CD4-positive, alpha-beta T cell treated with Interleukin-6 at 100 ng/mL for 8 hours (primary cell): ENCODE measurements around the gene BRDT.
"Not testable (repeated sequence)": the region's sequence is repeated elsewhere in the genome, so short reads cannot be mapped to it uniquely, and the experiment has no call there.

Experiments used
- DNase-seq: peaks from one replicate; pipeline ENCODE4 v3.0.0-alpha.2; 2020; ENCODE audit warnings: mixed read lengths, low spot score

Gene BRDT

GRCh38 chr1:91981996-91982609 lies 32.9 kb downstream of the BRDT start:
- no peak for DNase-seq

DNA sequence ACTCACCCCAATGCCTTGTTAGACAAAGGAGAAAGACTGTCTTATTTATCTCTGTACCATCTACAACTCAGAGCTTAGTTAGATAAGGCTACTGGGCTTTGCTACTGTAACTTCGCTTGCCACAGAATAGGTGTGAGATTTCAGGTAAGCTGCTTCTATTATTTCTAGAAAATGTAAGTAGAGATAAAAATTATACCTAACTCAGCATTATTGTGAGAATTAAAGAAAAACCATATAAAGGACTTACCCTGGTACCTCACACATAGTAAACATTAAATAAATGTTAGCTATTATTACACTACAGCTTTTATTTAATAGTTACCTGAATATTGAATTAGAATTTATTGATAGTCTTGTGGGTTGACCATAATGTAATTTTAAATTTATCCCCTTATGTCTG lies 44.1 kb downstream of the BRDT start:
- DNase-seq = no peak

- peak; percentile 40 for DNase-seq
Measured at GRCh38 chr1:91997607-91998195, 48.5 kb downstream of the BRDT start.

GRCh38 chr1:92004129-92004528 lies 54.9 kb downstream of the BRDT start:
- DNase-seq = no peak

- no peak for DNase-seq
Measured at GRCh38 chr1:92013923-92014322, 64.7 kb downstream of the BRDT start.

- no peak for DNase-seq
Measured at GRCh38 chr1:92016720-92017316, 67.6 kb downstream of the BRDT start.

DNA sequence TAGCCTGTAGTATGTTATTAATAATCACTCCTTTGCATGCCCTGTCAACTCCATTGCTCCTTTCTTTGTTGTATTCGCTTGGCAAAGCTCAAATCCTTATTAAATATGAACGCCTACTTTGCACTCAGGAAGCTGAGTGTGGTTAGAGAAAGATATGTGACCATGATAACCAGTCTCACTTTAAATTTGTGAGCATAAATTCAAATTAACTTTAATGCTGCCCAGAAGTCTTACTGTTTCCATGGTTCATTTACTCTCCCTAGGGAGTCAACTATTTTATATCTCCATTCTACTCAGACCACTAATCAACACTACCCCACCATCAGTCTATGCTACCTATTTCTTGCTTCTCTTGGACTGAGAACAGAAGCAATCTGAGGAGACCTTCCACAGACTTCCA lies 68.5 kb downstream of the BRDT start:
- DNase-seq = no peak

- not testable (repeated sequence) for DNase-seq
Measured at GRCh38 chr1:92026042-92026441, 76.8 kb downstream of the BRDT start.

DNA sequence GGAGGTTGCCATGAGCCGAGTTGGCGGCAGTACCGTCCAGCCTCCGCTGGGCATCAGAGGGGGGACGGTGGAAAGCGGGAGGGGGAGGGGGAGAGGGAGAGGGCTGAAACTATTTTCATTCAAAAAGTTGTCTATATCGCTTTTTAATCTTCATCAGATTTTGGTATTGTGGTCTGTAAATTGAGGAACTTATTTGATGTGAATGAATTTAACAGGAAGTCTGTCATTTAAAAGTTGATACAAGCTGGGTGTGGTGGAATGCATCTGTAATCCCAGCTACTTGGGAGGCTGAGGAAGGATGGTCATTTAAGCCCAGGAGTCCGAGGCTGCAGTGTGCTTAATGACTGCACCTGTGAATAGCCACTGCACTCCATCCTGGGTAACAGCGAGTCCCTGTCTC lies 77.6 kb downstream of the BRDT start:
- no peak for DNase-seq

- DNase-seq = no peak
Measured at GRCh38 chr1:92029241-92029922, 80.2 kb downstream of the BRDT start.

DNA sequence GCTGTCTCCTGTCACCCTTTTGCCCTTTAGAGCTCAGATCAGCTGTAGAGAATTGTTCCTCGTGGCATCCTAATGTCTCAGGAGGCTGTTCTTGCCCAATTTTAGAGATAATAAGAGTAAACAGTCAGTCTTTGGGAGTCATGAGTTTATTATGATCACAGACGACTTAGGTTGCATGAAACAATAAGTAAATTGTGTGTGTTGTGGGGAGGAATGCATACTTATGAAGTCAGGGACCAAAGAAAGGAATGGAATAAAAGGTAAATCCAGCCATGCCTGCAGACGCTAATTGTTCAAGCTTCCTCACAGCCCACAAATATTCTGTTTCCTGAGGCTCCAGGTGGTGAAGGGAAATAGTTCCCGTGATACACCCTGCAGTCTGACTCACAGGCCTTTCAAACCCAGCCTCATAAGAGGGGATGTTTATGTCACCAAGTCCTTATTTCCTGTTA lies 81.5 kb downstream of the BRDT start:
- no peak for DNase-seq

- DNase-seq = no peak
Measured at GRCh38 chr1:92031281-92032110, 82.3 kb downstream of the BRDT start.

DNA sequence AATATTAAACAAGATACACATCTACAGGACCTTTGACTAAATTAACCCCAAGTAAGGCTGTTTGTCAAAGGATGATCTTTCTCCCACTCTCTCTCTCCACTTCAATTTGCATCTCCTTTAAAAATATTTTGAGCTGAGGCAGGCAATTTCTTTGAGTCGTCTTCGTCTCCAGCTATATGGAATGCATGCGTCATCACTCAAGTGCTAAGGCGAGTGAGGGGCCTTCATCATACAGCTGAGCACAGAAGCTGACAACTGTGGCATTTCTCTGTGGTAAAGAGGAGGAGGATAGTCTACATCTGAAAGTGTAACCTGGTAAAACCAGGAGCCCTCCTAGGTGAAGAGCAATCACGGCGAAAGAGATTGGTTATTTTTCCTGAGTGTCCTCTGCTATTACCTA lies 88.2 kb downstream of the BRDT start:
- no peak for DNase-seq

- DNase-seq = no peak
Measured at GRCh38 chr1:92038695-92039346, 89.6 kb downstream of the BRDT start.

GRCh38 chr1:92040971-92041370 lies 91.8 kb downstream of the BRDT start:
- DNase-seq = no peak

DNA sequence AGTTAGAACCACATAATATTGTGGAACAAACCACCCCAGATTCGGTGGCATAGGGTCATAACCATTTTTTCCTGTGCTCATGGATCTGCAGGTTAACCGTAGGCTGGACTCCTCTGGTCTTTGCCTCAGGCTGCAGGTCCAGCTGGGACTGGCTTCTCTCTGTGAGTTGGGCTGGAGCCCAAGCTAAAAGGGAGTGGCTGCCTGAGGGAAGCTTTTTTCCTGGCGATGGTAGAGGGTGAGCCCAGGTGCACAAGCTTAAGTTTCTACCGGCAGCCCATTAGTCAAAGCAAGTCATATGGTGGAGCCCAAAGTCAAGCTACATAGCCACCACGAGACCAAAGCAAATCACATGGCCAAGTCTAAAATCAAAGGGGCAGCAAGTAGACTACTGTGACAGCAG lies 94.4 kb downstream of the BRDT start:
- no peak for DNase-seq

- no peak for DNase-seq
Measured at GRCh38 chr1:92045766-92046495, 96.7 kb downstream of the BRDT start.

DNA sequence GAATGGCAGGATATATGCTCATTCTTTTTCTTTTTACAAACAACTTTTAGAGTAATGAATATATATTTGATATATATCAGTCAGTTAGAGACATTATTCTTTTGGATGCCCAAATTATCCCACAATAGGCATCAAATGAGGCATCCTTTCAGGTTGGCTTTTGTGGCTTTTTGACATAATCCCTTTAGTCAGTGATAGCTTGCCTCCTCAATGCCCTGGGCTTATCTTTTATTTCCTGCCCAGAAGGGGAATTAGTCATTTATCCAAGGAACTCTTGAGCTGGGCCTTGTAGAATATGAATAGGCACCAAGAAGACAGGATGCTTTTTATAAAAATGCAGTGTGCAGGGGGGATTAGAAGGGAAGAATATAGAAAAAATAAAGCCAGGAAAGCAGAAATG lies 102.7 kb downstream of the BRDT start:
- DNase-seq = no peak
